ENCODE results near the gene SH2D5. TPM values are rescaled to one million over a fixed set of nuclear protein-coding genes. Genes with fewer than 3 reads are reported as not detected.

Gene SH2D5
- total and polyA plus RNA-seq, 2 experiments from 2014 or later: 0.98 to 1.1 TPM

- H3K27me3 ChIP-seq: peaks cover 28% of the 10 kb centered on the region
- no peaks in the 10 kb centered on the region for H3K9me3 ChIP-seq (ENCODE audit: low read depth)
- TF ChIP-seq CTCF (IDR thresholded peaks at IDR 0.05; ENCODE audit: low read depth, low read length): no peak
- H3K4me1 ChIP-seq (ENCODE audit: low read depth): no peaks in the 10 kb centered on the region
- no peaks in the 10 kb centered on the region for H3K36me3 ChIP-seq
- H3K4me3 ChIP-seq: no peak overlapping the region
- H3K27ac ChIP-seq: no peak overlapping the region
- peak in 1 of 2 donors; percentile 36 for DNase-seq (ENCODE audit: low read depth in 1 of 2, low spot score in 1 of 2)
These were observed 4.7 kb downstream of the SH2D5 start for GRCh38 chr1:20727746-20728316.

GRCh38 chr1:20726932-20727745, 5.4 kb downstream of the SH2D5 start:
- Histone ChIP-seq H3K36me3 (no peaks in the 10 kb centered on the region), H3K27ac (no peak overlapping the region), H3K4me3 (no peak overlapping the region), H3K9me3 (ENCODE audit: low read depth) (no peaks in the 10 kb centered on the region), H3K4me1 (ENCODE audit: low read depth) (no peaks in the 10 kb centered on the region), H3K27me3 (peaks cover 25% of the 10 kb centered on the region)
- no peak for TF ChIP-seq CTCF (IDR thresholded peaks at IDR 0.05; ENCODE audit: low read depth, low read length)
- DNase-seq (ENCODE audit: low read depth in 1 of 2, low spot score in 1 of 2): no peak

- Histone ChIP-seq H3K9me3 (ENCODE audit: low read depth) (no peaks in the 10 kb centered on the region), H3K27me3 (peaks cover 21% of the 10 kb centered on the region), H3K4me1 (ENCODE audit: low read depth) (no peaks in the 10 kb centered on the region), H3K36me3 (no peaks in the 10 kb centered on the region), H3K4me3 (no peak overlapping the region), H3K27ac (no peak overlapping the region)
- no peak for DNase-seq (ENCODE audit: low read depth in 1 of 2, low spot score in 1 of 2)
- no peak for TF ChIP-seq CTCF (IDR thresholded peaks at IDR 0.05; ENCODE audit: low read depth, low read length)
These were observed 6.2 kb downstream of the SH2D5 start for GRCh38 chr1:20726118-20726911.

- Histone ChIP-seq H3K4me3 (no peak overlapping the region), H3K4me1 (ENCODE audit: low read depth) (no peaks in the 10 kb centered on the region), H3K9me3 (ENCODE audit: low read depth) (no peaks in the 10 kb centered on the region), H3K36me3 (no peaks in the 10 kb centered on the region), H3K27me3 (peaks cover 12% of the 10 kb centered on the region), H3K27ac (no peak overlapping the region)
- no peak for TF ChIP-seq CTCF (IDR thresholded peaks at IDR 0.05; ENCODE audit: low read depth, low read length)
- peak in 1 of 2 donors; percentile 25 for DNase-seq (ENCODE audit: low read depth in 1 of 2, low spot score in 1 of 2)
These were observed 7.0 kb downstream of the SH2D5 start for GRCh38 chr1:20725189-20726117.

Data from cardiac muscle cell (in vitro differentiated cells and primary cell).